Fibroblast of mammary gland (primary cell): ENCODE data around the gene LRRC7.

Source experiments
- DNase-seq: peaks from one replicate; pipeline ENCODE4 v3.0.0-alpha.2; 2010; ENCODE audit warnings: low read depth
- H3K4me3 ChIP-seq: 2 replicates; pipeline ENCODE4 v1.5.1; 2011; ENCODE audit warnings: low read depth, mild to moderate bottlenecking, low read length, moderate library complexity; ENCODE audit not compliant: control insufficient read depth
- CTCF ChIP-seq: conservative IDR thresholded peaks from 2 replicates; pipeline ENCODE4 v1.5.1; 2011; ENCODE audit warnings: low read depth, low read length, inconsistent platforms; ENCODE audit not compliant: control insufficient read depth, insufficient read depth

Gene LRRC7

GRCh38 chr1:69651656-69652055 lies 83.9 kb downstream of the LRRC7 start:
- TF ChIP-seq CTCF, result no peak
- H3K4me3 ChIP-seq, result no peak overlapping the region
- no peak for DNase-seq

GRCh38 chr1:69657971-69658370 lies 90.2 kb downstream of the LRRC7 start:
- H3K4me3 ChIP-seq, result no peak overlapping the region
- no peak for TF ChIP-seq CTCF
- DNase-seq, result no peak

GRCh38 chr1:69661686-69662085 lies 94.0 kb downstream of the LRRC7 start:
- no peak for TF ChIP-seq CTCF
- no peak overlapping the region for H3K4me3 ChIP-seq
- DNase-seq, result no peak

- TF ChIP-seq CTCF, result no peak
Measured at GRCh38 chr1:69662321-69662720, 94.6 kb downstream of the LRRC7 start.

GRCh38 chr1:69671363-69672010 lies 103.8 kb downstream of the LRRC7 start:
- TF ChIP-seq CTCF, result no peak
- no peak for DNase-seq

More at GRCh38 chr1:69662321-69662720, 94.6 kb downstream of the LRRC7 start:
- DNase-seq, result no peak
- H3K4me3 ChIP-seq, result no peak overlapping the region

GRCh38 chr1:69673321-69673720 lies 105.6 kb downstream of the LRRC7 start:
- no peak for DNase-seq
- H3K4me3 ChIP-seq, result no peak overlapping the region
- TF ChIP-seq CTCF, result no peak

More at GRCh38 chr1:69671363-69672010, 103.8 kb downstream of the LRRC7 start:
- no peak overlapping the region for H3K4me3 ChIP-seq

GRCh38 chr1:69679965-69680364 lies 112.2 kb downstream of the LRRC7 start:
- no peak for DNase-seq
- no peak overlapping the region for H3K4me3 ChIP-seq
- no peak for TF ChIP-seq CTCF
